Fibroblast of pulmonary artery (primary cell): Measurements from ENCODE around the gene RPP21.

Source experiments
- DNase-seq: peaks from one replicate; pipeline ENCODE4 v3.0.0-alpha.2; 2010; ENCODE audit warnings: low read depth
- H3K4me3 ChIP-seq: replicated peaks from 2 replicates; pipeline ENCODE4 v1.5.1; 2011; ENCODE audit warnings: low read depth, mild to moderate bottlenecking, control low read depth, low read length, moderate library complexity
- CTCF ChIP-seq: IDR thresholded peaks from 2 replicates; pipeline ENCODE4 v1.5.1; 2011; ENCODE audit warnings: mild to moderate bottlenecking, control low read depth, low read length, inconsistent platforms; ENCODE audit errors: missing control alignments

RPP21 gene

GRCh38 chr6:30344868-30345671 lies at the start of gene RPP21:
TSS of gene RPP21 (plus strand) at chr6:30345156. CDS start at chr6:30345172, 16 bp downstream.
- peak; percentile 71 for DNase-seq
- H3K4me3 ChIP-seq = peak within 1 kb of the TSS; percentile 85
- TF ChIP-seq CTCF = no peak

GRCh38 chr6:30295837-30296236 lies 49.1 kb upstream of the RPP21 start:
- DNase-seq = no peak
- H3K4me3 ChIP-seq = no peak overlapping the region
- TF ChIP-seq CTCF = no peak

- DNase-seq = no peak
- H3K4me3 ChIP-seq = no peak overlapping the region
- no peak for TF ChIP-seq CTCF
Measured at GRCh38 chr6:30304002-30304401, 41.0 kb upstream of the RPP21 start.

- no peak for TF ChIP-seq CTCF
- no peak for DNase-seq
- no peak overlapping the region for H3K4me3 ChIP-seq
Measured at GRCh38 chr6:30311101-30311500, 33.9 kb upstream of the RPP21 start.

GRCh38 chr6:30311671-30312070 lies 33.3 kb upstream of the RPP21 start:
- no peak for DNase-seq
- no peak for TF ChIP-seq CTCF
- no peak overlapping the region for H3K4me3 ChIP-seq

GRCh38 chr6:30312266-30312665 lies 32.7 kb upstream of the RPP21 start:
- no peak for TF ChIP-seq CTCF
- no peak for DNase-seq
- no peak overlapping the region for H3K4me3 ChIP-seq

- DNase-seq = no peak
- no peak overlapping the region for H3K4me3 ChIP-seq
- no peak for TF ChIP-seq CTCF
Measured at GRCh38 chr6:30312676-30313321, 32.2 kb upstream of the RPP21 start.
